HL-60 (cell line): ENCODE data around the gene ARHGAP21.

Experiments used
- DNase-seq, 2 experiments: peaks; one replicate each; pipeline ENCODE4 v3.0.0-alpha.2; 2010 to 2020; ENCODE audit warnings: low read depth in 1 of 2, low spot score in 1 of 2
- H3K27ac ChIP-seq: fragments of 250-450 bp; sonication (Bioruptor Pico); replicated peaks from 2 replicates; pipeline ENCODE4 v1.5.1; 2020; ENCODE audit warnings: mild to moderate bottlenecking, moderate library complexity
- H3K27me3 ChIP-seq: fragments of 250-450 bp; sonication (Bioruptor Pico); 2 replicates; pipeline ENCODE4 v1.5.1; 2021; ENCODE audit warnings: mild to moderate bottlenecking, moderate library complexity; ENCODE audit not compliant: insufficient read depth, poor library complexity, severe bottlenecking
- H3K4me3 ChIP-seq: replicated peaks from 2 replicates; pipeline ENCODE4 v1.5.1; 2011; ENCODE audit warnings: mild to moderate bottlenecking, control low read depth, low read length; ENCODE audit not compliant: insufficient read depth
- CTCF ChIP-seq: IDR thresholded peaks from one replicate; pipeline ENCODE4 v1.5.1; 2011; ENCODE audit warnings: low read length, control low read depth, inconsistent platforms; ENCODE audit not compliant: insufficient read depth
- GABPA ChIP-seq: IDR thresholded peaks from 2 replicates; pipeline ENCODE4 v1.6.1; 2012; ENCODE audit warnings: low read depth
- POLR2AphosphoS5 ChIP-seq: IDR thresholded peaks from 2 replicates; pipeline ENCODE4 v1.6.1; 2012; ENCODE audit warnings: low read depth
- SPI1 ChIP-seq: IDR thresholded peaks from 2 replicates; pipeline ENCODE4 v1.6.1; 2012; ENCODE audit warnings: low read depth, mild to moderate bottlenecking, borderline replicate concordance
- TF ChIP-seq, protein P1 (sequence below): IDR thresholded peaks from 2 replicates; pipeline ENCODE4 v1.6.1; 2012; ENCODE audit warnings: low read depth; ENCODE audit not compliant: insufficient replicate concordance

Gene ARHGAP21

GRCh38 chr10:24571870-24572450 lies 151.7 kb downstream of the ARHGAP21 start:
- Histone ChIP-seq H3K4me3 (no peak overlapping the region), H3K27ac (no peak overlapping the region), H3K27me3 (no peaks in the 10 kb centered on the region)
- TF ChIP-seq SPI1 (no peak), CTCF (no peak), POLR2AphosphoS5 (no peak), GABPA (no peak)
- TF ChIP-seq, protein P1, sequence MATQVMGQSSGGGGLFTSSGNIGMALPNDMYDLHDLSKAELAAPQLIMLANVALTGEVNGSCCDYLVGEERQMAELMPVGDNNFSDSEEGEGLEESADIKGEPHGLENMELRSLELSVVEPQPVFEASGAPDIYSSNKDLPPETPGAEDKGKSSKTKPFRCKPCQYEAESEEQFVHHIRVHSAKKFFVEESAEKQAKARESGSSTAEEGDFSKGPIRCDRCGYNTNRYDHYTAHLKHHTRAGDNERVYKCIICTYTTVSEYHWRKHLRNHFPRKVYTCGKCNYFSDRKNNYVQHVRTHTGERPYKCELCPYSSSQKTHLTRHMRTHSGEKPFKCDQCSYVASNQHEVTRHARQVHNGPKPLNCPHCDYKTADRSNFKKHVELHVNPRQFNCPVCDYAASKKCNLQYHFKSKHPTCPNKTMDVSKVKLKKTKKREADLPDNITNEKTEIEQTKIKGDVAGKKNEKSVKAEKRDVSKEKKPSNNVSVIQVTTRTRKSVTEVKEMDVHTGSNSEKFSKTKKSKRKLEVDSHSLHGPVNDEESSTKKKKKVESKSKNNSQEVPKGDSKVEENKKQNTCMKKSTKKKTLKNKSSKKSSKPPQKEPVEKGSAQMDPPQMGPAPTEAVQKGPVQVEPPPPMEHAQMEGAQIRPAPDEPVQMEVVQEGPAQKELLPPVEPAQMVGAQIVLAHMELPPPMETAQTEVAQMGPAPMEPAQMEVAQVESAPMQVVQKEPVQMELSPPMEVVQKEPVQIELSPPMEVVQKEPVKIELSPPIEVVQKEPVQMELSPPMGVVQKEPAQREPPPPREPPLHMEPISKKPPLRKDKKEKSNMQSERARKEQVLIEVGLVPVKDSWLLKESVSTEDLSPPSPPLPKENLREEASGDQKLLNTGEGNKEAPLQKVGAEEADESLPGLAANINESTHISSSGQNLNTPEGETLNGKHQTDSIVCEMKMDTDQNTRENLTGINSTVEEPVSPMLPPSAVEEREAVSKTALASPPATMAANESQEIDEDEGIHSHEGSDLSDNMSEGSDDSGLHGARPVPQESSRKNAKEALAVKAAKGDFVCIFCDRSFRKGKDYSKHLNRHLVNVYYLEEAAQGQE, result no peak
- no peak for DNase-seq

DNA sequence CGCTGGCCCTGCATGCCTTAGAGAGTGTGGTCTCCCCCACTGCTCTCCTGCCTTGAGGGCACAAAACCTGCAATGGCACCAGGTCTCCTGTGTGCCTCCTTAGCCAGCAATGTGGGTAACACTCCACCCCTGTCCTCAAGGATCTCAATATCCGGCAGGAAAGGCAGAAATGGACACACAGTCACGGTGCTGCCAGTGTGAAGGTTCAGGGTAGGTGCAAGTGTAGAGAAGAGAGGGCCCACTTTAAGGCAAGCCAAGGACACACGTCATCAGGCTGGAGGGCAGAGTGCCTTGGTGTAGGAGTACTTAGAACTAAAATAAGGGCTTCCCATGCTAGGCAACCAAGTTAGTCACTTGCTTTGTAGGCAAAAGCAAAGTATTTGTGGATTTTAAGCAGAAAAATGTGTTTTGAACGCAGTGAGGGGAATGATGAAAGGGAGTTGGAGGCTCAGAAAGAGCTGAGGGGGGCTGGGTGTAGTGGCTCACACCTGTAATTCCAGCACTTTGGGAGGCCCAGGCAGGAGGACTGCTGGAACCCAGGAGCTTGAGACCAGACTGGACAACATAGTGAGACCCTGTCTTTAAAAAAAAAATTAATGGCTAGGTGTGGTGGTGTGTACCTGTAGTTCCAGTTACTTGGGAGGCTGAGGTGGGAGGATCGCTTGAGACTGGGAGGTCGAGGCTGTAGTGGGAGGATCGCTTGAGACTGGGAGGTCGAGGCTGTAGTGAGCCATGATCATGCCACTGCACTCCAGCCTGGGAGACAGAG lies 152.8 kb downstream of the ARHGAP21 start:
- TF ChIP-seq GABPA (no peak), POLR2AphosphoS5 (no peak), SPI1 (no peak), CTCF (no peak)
- TF ChIP-seq, protein P1, result no peak
- H3K27me3 ChIP-seq, result no peaks in the 10 kb centered on the region
- H3K4me3 ChIP-seq, result no peak overlapping the region
- no peak overlapping the region for H3K27ac ChIP-seq
- no peak for DNase-seq

- Histone ChIP-seq H3K27ac (no peak overlapping the region), H3K27me3 (no peaks in the 10 kb centered on the region), H3K4me3 (no peak overlapping the region)
- TF ChIP-seq POLR2AphosphoS5 (no peak), GABPA (no peak), SPI1 (no peak), CTCF (no peak)
- TF ChIP-seq, protein P1, result no peak
- DNase-seq, result no peak
These were observed 153.6 kb downstream of the ARHGAP21 start for GRCh38 chr10:24569828-24570657.
